ENCODE measurements around the gene NCS1. TPM values are rescaled to one million over a fixed set of nuclear protein-coding genes. Genes with fewer than 3 reads are reported as not detected.

Gene NCS1
- total and polyA plus RNA-seq, 2 of the 8 experiments (the other 6 are each of a cell fraction or from before 2014, with no cell fraction given), result 34.7 to 47.6 TPM

DNA sequence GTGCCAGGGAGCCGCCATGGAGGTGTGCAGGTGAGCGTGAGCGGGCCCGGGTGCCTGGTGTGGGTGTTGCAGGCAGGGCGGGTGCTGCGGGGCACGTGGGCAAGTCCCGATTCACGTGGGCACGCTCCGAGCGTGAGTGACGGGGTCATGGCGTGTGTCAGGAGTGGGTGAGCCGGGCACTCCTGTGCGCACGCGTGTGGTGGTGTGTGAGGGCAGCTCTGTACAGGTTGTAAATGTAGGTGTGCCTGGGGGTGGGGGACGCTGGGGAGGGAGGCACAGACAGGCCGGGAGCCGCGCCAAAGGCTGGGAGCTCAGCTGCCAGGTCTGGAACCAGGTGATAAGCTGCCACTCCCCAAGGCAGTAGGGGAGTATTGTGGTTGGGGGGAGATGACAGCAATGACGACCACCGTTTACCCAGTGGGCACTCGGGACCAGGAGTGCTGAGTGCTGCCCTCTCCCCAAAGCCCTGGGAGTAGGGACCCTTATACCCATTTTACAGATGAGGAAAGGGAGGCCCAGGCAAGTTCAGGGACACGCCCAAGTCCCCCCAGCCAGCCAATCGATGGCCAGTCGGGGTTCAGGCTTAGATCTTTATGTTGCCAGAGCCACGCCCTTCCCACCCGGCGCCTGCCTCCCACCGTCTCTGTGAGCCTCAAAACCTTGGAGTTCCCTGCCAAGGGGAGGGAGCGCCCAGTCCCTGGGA lies 9.6 kb downstream of the NCS1 start:
- DNase-seq (ENCODE audit: low read depth in 1 of 2, low spot score in 2 of 2) (no peak), FAIRE-seq (no peak)
- peak overlapping the region; percentile 53; the same call in 1 of the 2 replicates for H2BK5ac ChIP-seq (ENCODE audit: low read depth, low read length)
- H3K79me1 ChIP-seq (ENCODE audit: low read depth, low read length), result peaks cover 16% of the 10 kb centered on the region
- H3K56ac ChIP-seq (replicated peaks; ENCODE audit: insufficient read length, low read depth, low read length), result no peak overlapping the region
- peaks cover 0 to 32% (median 25%) of the 10 kb centered on the region in 4 experiments; a peak in 6 of 7 replicates for H3K4me1 ChIP-seq (replicated peaks in 1 of 4; ENCODE audit: control insufficient read depth in 3 of 4, insufficient read depth in 4 of 4, low read length in 3 of 4)
- no peak overlapping the region for H2BK20ac ChIP-seq (ENCODE audit: low read length)
- H3K4ac ChIP-seq (replicated peaks; ENCODE audit: insufficient read length, low read depth, low read length), result no peak overlapping the region
- no peak overlapping the region for H3K4me3 ChIP-seq (ENCODE audit: extremely low read depth in 1 of 4, insufficient read depth in 2 of 4, low read depth in 3 of 4, low read length in 4 of 4)
- H2AK5ac ChIP-seq (ENCODE audit: low read depth, low read length), result no peak overlapping the region
- peak overlapping the region; percentile 4; the same call in 1 of the 2 replicates for H4K8ac ChIP-seq (ENCODE audit: extremely low read depth, insufficient read depth, low read length)
- no peak overlapping the region for H2BK120ac ChIP-seq (replicated peaks; ENCODE audit: low read depth, low read length)
- no peak for TF ChIP-seq SIN3A (conservative IDR thresholded peaks at IDR 0.05 in 1 of 2, IDR thresholded peaks at IDR 0.05 in 1 of 2; ENCODE audit: low read depth in 1 of 2, low read length in 2 of 2)
- peak; percentile 73 for TF ChIP-seq KDM1A (IDR thresholded peaks at IDR 0.05; ENCODE audit: borderline replicate concordance, low read length)
- TF ChIP-seq EZH2 (IDR thresholded peaks at IDR 0.05; ENCODE audit: low read depth, low read length, severe bottlenecking), result no peak
- TF ChIP-seq RFX5 (IDR thresholded peaks at IDR 0.05; ENCODE audit: borderline replicate concordance, low read depth, low read length), result no peak
- TF ChIP-seq MAFK (IDR thresholded peaks at IDR 0.05; ENCODE audit: low read depth, low read length), result no peak
- H3K27ac ChIP-seq (ENCODE audit: low read depth, low read length), result no peak overlapping the region
- ChIA-PET POLR2A (ENCODE audit: partially characterized antibody) (interaction anchor here (1.2 kb wide), 1 partner anchor 11 kb away, joined by 4 read pairs; no protein-coding TSS in a partner anchor), CTCF (ENCODE audit: partially characterized antibody) (interaction anchor here (0.6 to 1.6 kb wide), 5 partner anchors 12 to 403 kb away, joined by 3 to 4 read pairs (median 3); no protein-coding TSS in a partner anchor)
- no peaks in the 10 kb centered on the region for H3K27me3 ChIP-seq (replicated peaks in 1 of 4; ENCODE audit: control insufficient read depth in 3 of 4, extremely low read depth in 1 of 4, insufficient read depth in 3 of 4, low read length in 3 of 4)
- H2BK15ac ChIP-seq (ENCODE audit: low read length), result no peak overlapping the region; the same call in 1 of the 2 replicates
- no peak overlapping the region for H3K14ac ChIP-seq (ENCODE audit: insufficient read length)
- no peaks in the 10 kb centered on the region for H3K23me2 ChIP-seq (ENCODE audit: low read depth, low read length)
- peaks cover 0 to 31% of the 10 kb centered on the region in 2 experiments; a peak in 2 of 4 replicates for H3K79me2 ChIP-seq (ENCODE audit: control insufficient read depth in 1 of 2, insufficient read depth in 2 of 2, low read length in 2 of 2)
- H3K36me3 ChIP-seq (ENCODE audit: control insufficient read depth in 2 of 4, insufficient read depth in 4 of 4, low read length in 3 of 4), result no peaks in the 10 kb centered on the region
- peak overlapping the region in 1 of 4 experiments; percentile 34; a peak in 1 of 7 replicates for H3K9ac ChIP-seq (replicated peaks in 1 of 4; ENCODE audit: extremely low read depth in 1 of 4, low read depth in 3 of 4, low read length in 3 of 4)
- 94% methylated on average over 29 of the region's 33 CpGs; no CpG with 5 or more reads in 1 of the 2 experiments for WGBS, 2 experiments (ENCODE audit: extremely low coverage in 1 of 2, insufficient coverage in 1 of 2, insufficient read length in 1 of 2, insufficient replicate concordance in 2 of 2, low coverage in 1 of 2, low lambda C conversion rate in 2 of 2, missing lambda C conversion rate in 1 of 2)
- H2AFZ ChIP-seq (ENCODE audit: low read length), result no peak overlapping the region
- H4K5ac ChIP-seq (ENCODE audit: insufficient read length, low read depth, low read length), result no peak overlapping the region
- no peaks in the 10 kb centered on the region for H3K9me3 ChIP-seq (ENCODE audit: insufficient read depth in 2 of 2, low read depth in 1 of 2, low read length in 1 of 2)
- no peak overlapping the region for H3K18ac ChIP-seq (ENCODE audit: extremely low read depth, low read length)
- H3K4me2 ChIP-seq (ENCODE audit: insufficient read depth in 1 of 2, low read depth in 2 of 2, low read length in 2 of 2), result no peak overlapping the region
- H3K23ac ChIP-seq (ENCODE audit: insufficient read length), result no peak overlapping the region
- peaks cover 0 to 6% of the 10 kb centered on the region in 2 experiments for H4K20me1 ChIP-seq (replicated peaks in 1 of 2; ENCODE audit: control insufficient read depth in 1 of 2, insufficient read depth in 2 of 2, low read length in 2 of 2)
- H2BK12ac ChIP-seq (ENCODE audit: low read depth, low read length), result 0 out of 2 replicates have a peak overlapping the region, but pooled peaks have one; percentile 68
- no peak overlapping the region for H4K91ac ChIP-seq (replicated peaks; ENCODE audit: insufficient read length, low read length)

Measured in H1 (cell line).